K562 (cell line): ENCODE results near the gene UGT1A9. TPM values are rescaled to one million over a fixed set of nuclear protein-coding genes. Genes with fewer than 3 reads are reported as not detected.

ENCODE experiments used
- ATAC-seq: fragments of 200-7000 bp; cut with Tn5 transposase; 3 replicates; pipeline ENCODE4 v1.9.1; 2020; ENCODE audit warnings: moderate library complexity
- BruUV-seq: library from RNA; stranded (reverse); fragments of 400-500 nt; replicated peaks from 2 replicates; lab custom pipeline; 2021; lab: Mats Ljungman, UMichigan
- CTCF ChIA-PET: fragments of 300-600 bp; formaldehyde crosslinking; extraction: SDS; loops from one replicate; lab custom pipeline; 2021; ENCODE audit warnings: low intra/inter-chr PET ratio; lab: Yijun Ruan, JAX
- POLR2A ChIA-PET: fragments of 300-600, 350-650 bp; sonication (Branson Sonifier 250); formaldehyde crosslinking; extraction: SDS; loops from one replicate; lab custom pipeline; 2021; ENCODE audit warnings: antibody characterized with exemption, inconsistent platforms; lab: Yijun Ruan, JAX
- DNase-seq, 4 experiments: peaks; one replicate each; pipeline versions ENCODE4 v3.0.0 to v3.0.0-alpha.2; 2011 to 2018; ENCODE audit warnings: low spot score in 3 of 4, mixed read lengths in 3 of 4; ENCODE audit errors: extremely low read depth in 1 of 4
- FAIRE-seq: peaks from 2 replicates; lab custom pipeline; 2011; peaks lifted over from hg19 to GRCh38; lab: Jason Lieb, UNC
- H2AFZ ChIP-seq: 2 replicates; pipeline ENCODE4 v1.6.0; 2011; ENCODE audit warnings: low read depth, low read length, control low read depth, inconsistent platforms
- H3K27ac ChIP-seq: fragments of 200-600 bp; 3 replicates; pipeline ENCODE4 v1.8.0; 2011; ENCODE audit warnings: low read depth, mild to moderate bottlenecking, control low read depth, inconsistent platforms, low read length, moderate library complexity, mixed read lengths; ENCODE audit errors: extremely low read depth
- H3K27me3 ChIP-seq, 2 experiments: fragments of 300-600 bp in 1 of 2; 2 replicates in 1 of 2; 3 replicates in 1 of 2; pipeline versions ENCODE4 v1.6.0 to v1.8.0; 2011; ENCODE audit warnings: inconsistent platforms in 2 of 2, low read length in 2 of 2, mild to moderate bottlenecking in 1 of 2, mixed read lengths in 1 of 2, moderate library complexity in 1 of 2; ENCODE audit not compliant: control insufficient read depth in 2 of 2, insufficient read depth in 2 of 2
- H3K36me3 ChIP-seq: fragments of 300-600 bp; 3 replicates; pipeline ENCODE4 v1.8.0; 2011; ENCODE audit warnings: mild to moderate bottlenecking, low read length, inconsistent platforms; ENCODE audit not compliant: control insufficient read depth, insufficient read depth
- H3K4me1 ChIP-seq, 2 experiments: fragments of 200-600 bp in 1 of 2; replicated peaks in 1 of 2; 2 replicates in 1 of 2; 3 replicates in 1 of 2; pipeline versions ENCODE4 v1.5.1 to v1.8.0; 2011; ENCODE audit warnings: inconsistent platforms in 2 of 2, low read length in 2 of 2, mild to moderate bottlenecking in 1 of 2, mixed read lengths in 1 of 2, moderate library complexity in 1 of 2; ENCODE audit not compliant: control insufficient read depth in 2 of 2, insufficient read depth in 2 of 2
- H3K4me2 ChIP-seq: 2 replicates; pipeline ENCODE4 v1.6.1; 2011; ENCODE audit warnings: low read length, control low read depth, inconsistent platforms, mixed read lengths; ENCODE audit not compliant: insufficient read depth
- H3K4me3 ChIP-seq: fragments of 200-600 bp; sonication (generic), shearing (Covaris generic); 2 replicates; pipeline ENCODE4 v1.5.1; 2016; ENCODE audit warnings: control low read depth, inconsistent platforms
- H3K79me2 ChIP-seq: fragments of 200-600 bp; 3 replicates; pipeline ENCODE4 v1.8.0; 2011; ENCODE audit warnings: low read length, inconsistent platforms; ENCODE audit not compliant: control insufficient read depth, insufficient read depth
- H3K9ac ChIP-seq, 2 experiments: 2 replicates each; pipeline versions ENCODE4 v1.6.0 to v1.6.1; 2011; ENCODE audit warnings: low read depth in 2 of 2, low read length in 2 of 2, control low read depth in 1 of 2, inconsistent platforms in 1 of 2, mild to moderate bottlenecking in 1 of 2, mixed read lengths in 1 of 2; ENCODE audit not compliant: insufficient read depth in 1 of 2
- H3K9me1 ChIP-seq: one replicate; pipeline ENCODE4 v1.6.0; 2011; ENCODE audit warnings: inconsistent platforms, mild to moderate bottlenecking, low read length, moderate library complexity; ENCODE audit not compliant: control insufficient read depth, insufficient read depth
- H3K9me3 ChIP-seq: replicated peaks from 2 replicates; pipeline ENCODE4 v1.5.1; 2011; ENCODE audit warnings: low read depth, low read length, inconsistent platforms; ENCODE audit not compliant: control insufficient read depth, insufficient read depth
- H4K20me1 ChIP-seq: replicated peaks from 2 replicates; pipeline ENCODE4 v1.6.1; 2011; ENCODE audit warnings: low read length, inconsistent platforms, mixed read lengths; ENCODE audit not compliant: control insufficient read depth, insufficient read depth
- ARID4B ChIP-seq: sonication (generic); formaldehyde crosslinking; IDR thresholded peaks from 2 replicates; pipeline ENCODE4 v1.8.0; 2022; ENCODE audit warnings: mild to moderate bottlenecking, missing genetic modification reagents
- DNMT1 ChIP-seq: fragments of 450-650 bp; IDR thresholded peaks from 2 replicates; pipeline ENCODE4 v1.6.1; 2016; ENCODE audit warnings: antibody characterized with exemption, mild to moderate bottlenecking
- EHMT2 ChIP-seq: fragments of 450-650 bp; IDR thresholded peaks from 2 replicates; pipeline ENCODE4 v1.6.1; 2018; ENCODE audit warnings: antibody characterized with exemption
- ETS2 ChIP-seq: IDR thresholded peaks from 2 replicates; pipeline ENCODE4 v1.6.1; 2016; ENCODE audit warnings: borderline replicate concordance, missing genetic modification characterization, mild to moderate bottlenecking, moderate library complexity, missing compliant biosample characterization; ENCODE audit not compliant: poor library complexity, severe bottlenecking
- FOSL1 ChIP-seq: fragments of 200-800 bp; sonication (Bioruptor generic); conservative IDR thresholded peaks from 2 replicates; pipeline ENCODE4 v1.6.1; 2016; ENCODE audit warnings: missing genetic modification characterization, missing compliant biosample characterization
- KDM1A ChIP-seq, 2 experiments: fragments of 450-650 bp; IDR thresholded peaks; 2 replicates each; pipeline ENCODE4 v1.6.1; 2016; ENCODE audit warnings: mild to moderate bottlenecking in 2 of 2
- MEF2A ChIP-seq: IDR thresholded peaks from 2 replicates; pipeline ENCODE4 v1.6.1; 2011; ENCODE audit warnings: low read depth, mild to moderate bottlenecking, low read length, moderate library complexity; ENCODE audit not compliant: control insufficient read depth
- NR2C2 ChIP-seq, 2 experiments: fragments of 200-800 bp in 1 of 2; sonication (Bioruptor generic) in 1 of 2; sonication (generic) in 1 of 2; formaldehyde crosslinking in 1 of 2; IDR thresholded peaks; 2 replicates each; pipeline versions ENCODE4 v1.6.1 to v1.8.0; 2016 to 2022; ENCODE audit warnings: mild to moderate bottlenecking in 1 of 2, missing compliant biosample characterization in 1 of 2, missing genetic modification characterization in 1 of 2, missing genetic modification reagents in 1 of 2
- POLR2AphosphoS5 ChIP-seq: IDR thresholded peaks from 2 replicates; pipeline ENCODE4 v1.6.1; 2011; ENCODE audit warnings: mild to moderate bottlenecking, low read depth, low read length, moderate library complexity; ENCODE audit not compliant: control insufficient read depth, insufficient read depth
- RBM25 ChIP-seq: fragments of 200-400 bp; formaldehyde crosslinking; IDR thresholded peaks from 2 replicates; pipeline ENCODE4 v1.6.1; 2018; ENCODE audit warnings: low read length, low read depth, moderate library complexity; ENCODE audit not compliant: severe bottlenecking
- WHSC1 ChIP-seq: IDR thresholded peaks from one replicate; pipeline ENCODE4 v1.6.1; 2012; ENCODE audit warnings: low read length, control low read depth, inconsistent platforms
- ZSCAN29 ChIP-seq: fragments of 450-650 bp; IDR thresholded peaks from 2 replicates; pipeline ENCODE4 v1.6.1; 2017
- WGBS: fragments of 100-300 bp; shearing (Covaris generic); methylation state at CpG from one replicate; pipeline ENCODE4 v1.1.6; 2016; ENCODE audit warnings: low coverage, mixed read lengths; ENCODE audit not compliant: insufficient coverage; ENCODE audit errors: missing lambda C conversion rate; 5-methylcytosine and 5-hydroxymethylcytosine counted together
- in situ Hi-C: fragments of 300-500 bp; cut with MboI; formaldehyde crosslinking; loops from 4 replicates; pipeline ENCODE4 v1.15.0; 2018; ENCODE audit warnings: inconsistent platforms, mixed read lengths
- intact Hi-C: fragments of 100-400 bp; cut with micrococcal nuclease; formaldehyde crosslinking; loops from 2 replicates; pipeline ENCODE4 v1.14.2; 2022
- polyA plus RNA-seq, 8 experiments: library from polyadenylated mRNA; depleted of rRNA in 4 of 8; stranded (reverse) in 5 of 8; unstranded in 3 of 8; fragments of >200 nt; fragmentation: Nextera tagmentation in 2 of 8; fragmentation: Illumina TruSeq in 1 of 8; extraction: Ambion mirVana in 2 of 8; extraction: Trizol in 1 of 8; gene quantifications; 2 replicates each; pipeline versions ENCODE4 v1.2.1 to v1.2.3, GENCODE V29; 2011 to 2014; ENCODE audit warnings: inconsistent platforms in 1 of 8, missing spikeins in 1 of 8
- total RNA-seq, 7 experiments: library from RNA; depleted of rRNA in 6 of 7; stranded (reverse); fragments of >200 nt in 6 of 7; fragmentation: Illumina TruSeq in 2 of 7; extraction: Trizol in 2 of 7; gene quantifications; 2 replicates each; pipeline versions ENCODE4 v1.2.1 to v1.2.3, GENCODE V29; 2011 to 2021; ENCODE audit warnings: low replicate concordance in 1 of 7

Gene UGT1A9
- total and polyA plus RNA-seq, 9 of the 15 experiments (the other 6 are each of a cell fraction or from before 2014, with no cell fraction given): 0.09 TPM; not detected in 8

DNA sequence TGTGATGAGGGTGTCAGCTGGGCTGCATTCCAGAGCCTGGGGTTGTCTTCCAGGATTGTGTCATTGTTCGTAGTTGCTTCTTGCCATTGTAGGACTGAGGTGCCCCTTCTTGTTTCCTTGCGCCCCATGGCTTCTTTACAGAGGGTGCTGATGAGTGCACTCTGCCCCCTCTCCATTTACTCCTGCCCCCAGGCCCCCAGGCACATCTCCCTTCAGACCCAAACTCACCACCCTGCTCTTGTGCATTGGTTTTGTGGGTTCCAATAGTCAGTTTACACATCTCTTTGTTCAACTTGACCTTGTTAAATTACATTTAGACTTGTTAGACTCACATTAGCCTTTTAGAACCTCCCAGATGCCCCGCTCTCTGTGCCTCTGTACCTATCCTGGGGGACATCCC is 149.5 kb downstream of the UGT1A9 start:
- DNase-seq: no peak
- in situ Hi-C loops (no loop called here), intact Hi-C loops (no loop called here)
- no peak for FAIRE-seq
- no peak overlapping the region for H3K4me2 ChIP-seq
- no peak overlapping the region for H3K9ac ChIP-seq
- H3K79me2 ChIP-seq: no peaks in the 10 kb centered on the region
- H3K27ac ChIP-seq: no peak overlapping the region
- no peak for ATAC-seq
- no peak overlapping the region for H3K4me3 ChIP-seq
- BruUV-seq: no TSS peak
- H2AFZ ChIP-seq: no peak overlapping the region
- TF ChIP-seq NR2C2 (CRISPR knock-in tag; IDR thresholded peaks at IDR 0.05): no peak
- no peak for TF ChIP-seq NR2C2 (tag; IDR thresholded peaks at IDR 0.05)
- TF ChIP-seq KDM1A (IDR thresholded peaks at IDR 0.05): no peak
- no peak for TF ChIP-seq POLR2AphosphoS5
- no peak for TF ChIP-seq WHSC1
- TF ChIP-seq EHMT2: no peak
- TF ChIP-seq MEF2A: no peak
- no peak for TF ChIP-seq ARID4B (CRISPR knock-in tag)
- no peak for TF ChIP-seq FOSL1 (tag)
- TF ChIP-seq ZSCAN29: no peak
- no peak for TF ChIP-seq ETS2 (tag)
- no peak for TF ChIP-seq DNMT1
- TF ChIP-seq RBM25: no peak
- no peaks in the 10 kb centered on the region for H3K9me3 ChIP-seq
- no peaks in the 10 kb centered on the region; the same call in 1 of the 2 replicates for H4K20me1 ChIP-seq
- ChIA-PET CTCF (no interaction called here), POLR2A (interaction anchor here (0.6 kb wide), 1 partner anchor 30 kb away, joined by 4 read pairs; no protein-coding TSS in a partner anchor)
- no peaks in the 10 kb centered on the region; a peak in 1 of 5 replicates for H3K4me1 ChIP-seq
- peaks cover 2 to 62% of the 10 kb centered on the region in 2 experiments; a peak in 3 of 5 replicates for H3K27me3 ChIP-seq
- H3K9me1 ChIP-seq: no peaks in the 10 kb centered on the region
- 0% methylated on average over 3 of the region's 3 CpGs for WGBS
- no peaks in the 10 kb centered on the region for H3K36me3 ChIP-seq
